Naive B cell (primary cell): Measurements from ENCODE around the gene ST6GALNAC3. TPM values are rescaled to one million over a fixed set of nuclear protein-coding genes. Genes with fewer than 3 reads are reported as not detected.

ENCODE experiments used
- polyA plus RNA-seq, 6 donors: library from polyadenylated mRNA; unstranded; fragments of 300-500 nt; fragmentation: Illumina TruSeq; gene quantifications; one replicate each; pipeline ENCODE4 v1.2.3, GENCODE V29; 2021; ENCODE audit warnings: low read depth in 6 of 6

The ST6GALNAC3 gene
- polyA plus RNA-seq, 6 donors from 2014 or later = 3.8 to 12.9 (median 10.5) TPM

Other genes starting within 250 kb of the ST6GALNAC3 start
- gene ASB17, start 142.3 kb upstream of the ST6GALNAC3 start, polyA plus RNA-seq = not detected